Stimulated activated CD8-positive, alpha-beta memory T cell treated with anti-CD3 and anti-CD28 coated beads, Interleukin-12 subunit alpha, Interleukin-12 subunit beta, amount 100 ng/mL, for 1 hour (primary cell): ENCODE results near the gene WNT4.

Source experiments
- DNase-seq: peaks from one replicate; pipeline ENCODE4 v3.0.0-alpha.2; 2020; ENCODE audit warnings: low read depth

The WNT4 gene

DNA sequence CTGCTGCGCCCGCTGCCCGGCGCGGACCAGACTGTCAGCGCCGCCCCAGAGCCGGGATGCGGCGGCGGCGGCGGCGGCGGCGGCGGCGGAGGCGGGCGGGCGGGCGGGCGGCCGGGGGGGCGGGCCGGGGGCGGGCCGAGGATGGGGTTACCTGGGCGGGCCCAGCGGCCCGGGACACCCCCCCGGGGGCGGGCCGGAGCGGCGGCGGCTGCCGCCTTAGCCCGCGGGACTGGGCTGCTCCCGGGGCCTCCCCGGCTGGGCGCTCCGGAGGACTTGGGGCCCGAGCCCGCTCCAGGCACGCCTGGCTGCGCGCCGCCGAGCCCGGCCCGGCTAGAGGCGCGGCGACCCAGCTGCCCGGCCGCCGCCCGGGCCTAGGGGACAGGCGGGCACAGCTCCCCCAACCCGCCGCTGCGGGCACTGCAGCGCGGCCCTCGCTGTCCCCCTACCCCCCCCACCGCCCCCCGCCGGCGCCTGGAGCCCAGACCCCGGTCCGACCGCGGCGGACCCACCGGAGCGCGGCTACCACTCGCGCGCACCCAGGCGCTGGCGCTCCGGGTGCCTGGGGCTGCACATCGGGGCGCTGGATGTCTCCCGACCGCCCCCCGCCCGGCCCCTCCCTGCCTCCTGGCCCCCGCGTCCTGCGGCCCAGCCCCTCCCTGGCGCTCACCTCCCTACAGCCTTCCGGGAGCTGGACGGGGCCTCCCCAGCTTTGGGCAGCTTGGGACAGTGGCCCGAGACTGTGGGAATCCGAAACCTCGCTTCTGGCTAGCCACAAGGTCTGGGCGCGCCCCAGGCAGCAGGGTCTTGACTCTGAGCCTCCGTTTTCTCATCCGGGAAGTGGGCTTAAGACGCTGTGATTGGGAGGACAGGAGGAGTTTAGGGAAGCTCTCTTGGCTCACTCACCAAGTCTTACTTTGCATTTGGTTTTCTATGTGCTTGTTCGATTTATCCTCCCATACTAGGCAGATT lies at the start of gene WNT4:
Gene WNT4, minus strand, starts transcription at position 33 of the 969 bp plus-strand sequence. CDS start 175 bp downstream, outside the sequence.
- no peak for DNase-seq

DNA sequence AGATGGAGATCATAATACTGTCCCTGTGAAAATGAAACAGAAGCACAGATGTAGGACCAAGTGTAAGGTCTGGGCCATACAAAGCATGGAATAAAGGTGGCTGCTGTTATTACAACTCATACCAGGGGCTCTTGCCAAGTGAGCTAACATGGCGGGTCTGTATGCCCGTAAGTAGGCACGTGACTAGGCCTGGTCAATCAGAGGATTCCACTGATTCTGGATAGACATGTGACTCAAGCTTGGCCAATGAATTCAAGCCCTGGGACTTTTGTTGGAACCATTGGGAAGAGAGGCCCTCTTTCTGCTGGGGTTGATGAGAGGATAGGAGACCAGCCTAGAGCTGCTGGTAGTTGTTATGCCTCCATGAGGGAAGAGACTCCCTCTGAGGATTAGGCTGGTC lies 47.8 kb upstream of the WNT4 start:
- DNase-seq = no peak

DNA sequence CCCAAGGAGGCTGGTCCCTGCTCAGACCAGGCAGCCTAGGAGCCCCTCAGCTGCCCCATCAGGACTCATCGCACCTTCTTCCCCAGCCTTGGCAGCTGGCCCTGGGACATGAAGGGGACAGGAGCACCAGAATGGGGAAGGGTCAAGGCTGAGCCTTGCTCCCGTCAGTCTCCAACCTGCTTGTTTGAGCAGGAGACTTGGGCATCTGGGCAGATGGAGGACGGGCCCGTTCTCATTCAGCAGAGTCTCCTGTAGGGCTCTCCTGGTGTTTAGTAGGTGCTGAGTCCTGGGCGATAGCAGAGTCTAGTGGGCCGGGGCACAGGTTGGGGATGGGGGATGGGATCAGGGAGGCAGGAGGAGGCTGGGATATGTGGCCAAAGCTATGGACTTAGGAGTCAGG lies 47.4 kb upstream of the WNT4 start:
- no peak for DNase-seq

DNA sequence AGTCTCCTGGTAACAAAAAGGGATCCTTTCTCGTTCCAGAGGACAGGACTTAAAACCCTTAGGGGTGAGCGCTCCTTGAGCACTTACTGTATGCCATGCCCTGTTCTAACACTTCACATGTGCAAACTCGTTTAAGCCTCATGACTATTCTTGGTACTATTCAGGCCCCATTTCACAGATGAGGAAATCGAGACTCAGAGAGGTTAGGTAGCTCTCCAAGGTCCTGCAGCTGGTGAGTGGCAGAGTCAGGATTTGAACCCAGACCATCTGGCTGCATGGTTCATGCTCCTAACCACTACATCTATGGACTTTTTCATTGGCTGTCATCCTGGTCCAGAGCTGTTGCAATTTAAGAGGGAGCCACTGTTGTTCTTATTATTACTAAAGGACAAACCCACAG lies 46.7 kb upstream of the WNT4 start:
- DNase-seq = no peak

DNA sequence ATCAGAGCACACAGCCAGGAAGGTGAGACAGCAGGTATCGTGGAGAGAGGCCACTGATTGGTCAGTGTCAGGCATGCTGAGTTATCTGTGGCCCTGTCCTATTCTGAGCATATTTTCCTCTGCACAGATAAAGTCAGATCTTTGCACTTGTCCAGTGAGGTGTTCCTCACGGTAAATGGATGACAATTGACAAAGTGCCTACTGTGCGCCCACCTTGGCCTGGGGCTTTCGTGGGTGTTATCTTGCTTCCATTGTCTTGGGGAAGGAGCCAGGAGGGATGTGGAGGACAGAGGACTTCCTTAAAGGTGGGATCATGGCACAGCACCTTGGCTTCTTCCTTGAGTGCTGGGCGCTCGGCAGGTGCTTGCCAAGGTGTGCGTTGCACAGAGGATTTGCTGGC lies 46.0 kb upstream of the WNT4 start:
- DNase-seq = no peak

DNA sequence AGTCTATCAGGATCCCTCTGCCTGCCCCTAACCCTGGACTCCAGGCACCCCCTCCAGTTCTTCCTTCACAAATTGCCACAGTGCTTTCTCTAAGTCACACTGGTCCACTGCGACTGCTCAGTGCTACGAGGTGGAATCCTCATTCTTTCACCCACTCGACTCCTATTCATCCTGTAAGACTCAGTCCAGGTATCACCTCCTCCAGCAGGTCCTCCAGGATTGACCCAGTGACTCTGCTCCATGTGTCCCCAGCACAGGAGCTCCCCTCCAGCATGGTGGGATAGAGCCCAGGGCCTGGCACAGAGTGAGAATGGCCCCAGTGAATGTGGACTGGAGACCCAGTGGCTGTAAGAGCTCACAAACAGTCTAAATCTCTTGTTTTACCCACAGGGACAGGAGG lies 45.5 kb upstream of the WNT4 start:
- no peak for DNase-seq

DNA sequence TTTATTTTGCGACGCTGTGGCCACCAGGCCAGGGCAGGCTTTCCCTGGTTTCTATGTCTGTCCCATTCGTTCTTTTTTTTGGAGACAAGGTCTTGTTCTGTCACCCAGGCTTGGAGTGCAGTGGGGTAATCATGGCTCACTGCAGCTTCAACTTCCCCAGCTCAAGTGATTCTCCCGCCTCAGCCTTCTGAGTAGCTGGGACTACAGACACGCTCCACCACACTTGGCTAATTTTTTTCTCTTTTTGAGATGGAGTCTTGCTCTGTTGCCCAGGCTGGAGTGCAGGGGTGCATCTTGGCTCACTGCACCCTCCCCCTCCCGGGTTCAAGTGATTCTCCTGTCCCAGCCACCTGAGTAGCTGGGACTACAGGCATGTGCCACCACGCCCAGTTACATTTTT lies 43.4 kb upstream of the WNT4 start:
- no peak for DNase-seq

DNA sequence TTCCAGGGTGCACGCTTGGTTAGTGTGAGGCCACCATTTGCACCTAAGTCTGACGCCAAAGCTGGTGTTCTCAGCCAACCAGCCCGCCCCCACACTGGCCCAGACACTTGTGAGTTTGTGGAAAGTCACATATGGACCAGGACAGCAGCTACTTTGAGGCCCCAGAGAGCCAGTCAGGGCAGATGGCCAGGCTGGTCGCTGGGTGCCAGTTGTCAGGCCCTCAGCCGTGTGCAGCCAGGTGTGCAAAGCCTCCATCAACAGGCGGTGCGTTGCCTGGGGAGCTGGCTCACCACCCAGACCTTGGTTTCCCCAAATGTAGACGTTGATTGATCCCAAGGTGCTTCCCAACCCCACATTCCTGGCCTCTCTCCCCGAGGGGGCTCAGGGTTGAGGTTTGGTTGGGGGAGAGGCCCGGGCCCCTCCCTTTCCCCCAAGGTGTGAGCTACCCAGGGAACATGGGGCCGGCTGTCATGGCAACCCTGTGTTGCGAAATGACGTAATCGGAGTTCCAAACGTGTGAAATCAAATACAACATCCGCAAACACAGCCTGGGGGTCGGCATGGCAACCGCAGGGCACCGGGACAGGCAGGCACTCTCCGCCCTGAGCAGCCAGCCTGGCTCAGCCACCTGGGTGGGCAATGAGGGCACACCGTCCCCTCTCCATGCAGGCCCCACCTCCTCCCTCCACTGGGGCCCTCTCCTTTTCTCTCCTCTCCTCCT lies 42.2 kb upstream of the WNT4 start:
- DNase-seq = no peak

DNA sequence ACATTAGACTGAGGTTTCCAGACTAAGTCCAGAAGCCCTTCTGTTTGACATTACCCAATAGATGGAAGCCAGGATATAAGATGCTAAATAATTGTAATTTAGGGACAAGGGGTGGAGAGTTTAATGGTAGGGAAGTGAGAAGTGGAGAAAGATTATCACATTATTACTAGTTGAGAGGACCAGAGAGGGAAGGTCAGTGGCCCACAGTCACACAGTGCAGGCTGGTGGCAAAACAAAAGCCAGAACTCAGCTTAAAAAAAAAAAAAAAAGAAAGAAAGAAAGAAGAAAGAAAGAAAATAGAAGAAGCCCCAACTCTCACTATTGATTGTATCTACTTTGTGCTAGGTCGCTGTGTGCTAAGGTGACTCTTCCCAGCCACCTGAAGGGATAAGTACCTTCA lies 41.6 kb upstream of the WNT4 start:
- no peak for DNase-seq

DNA sequence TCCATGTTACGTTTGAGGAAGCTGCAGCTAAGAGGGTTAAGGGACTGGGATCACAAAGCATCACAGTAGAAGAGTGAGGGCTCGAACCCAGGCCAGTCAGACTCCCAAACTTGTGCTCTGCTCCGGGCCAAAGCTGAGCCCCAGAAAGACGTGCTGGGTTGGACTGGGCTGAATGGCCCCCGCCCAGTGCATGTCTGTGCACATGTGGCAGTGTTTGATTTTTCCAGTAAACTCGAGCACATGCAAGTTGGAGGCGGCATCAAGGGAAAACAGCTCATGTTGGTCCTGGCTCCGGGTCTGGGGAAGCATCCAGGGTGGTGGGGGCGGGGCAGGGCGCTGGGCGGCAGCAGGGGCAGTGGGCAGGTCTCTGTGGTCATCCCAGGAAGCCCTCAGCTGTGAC lies 39.8 kb upstream of the WNT4 start:
- DNase-seq = no peak

DNA sequence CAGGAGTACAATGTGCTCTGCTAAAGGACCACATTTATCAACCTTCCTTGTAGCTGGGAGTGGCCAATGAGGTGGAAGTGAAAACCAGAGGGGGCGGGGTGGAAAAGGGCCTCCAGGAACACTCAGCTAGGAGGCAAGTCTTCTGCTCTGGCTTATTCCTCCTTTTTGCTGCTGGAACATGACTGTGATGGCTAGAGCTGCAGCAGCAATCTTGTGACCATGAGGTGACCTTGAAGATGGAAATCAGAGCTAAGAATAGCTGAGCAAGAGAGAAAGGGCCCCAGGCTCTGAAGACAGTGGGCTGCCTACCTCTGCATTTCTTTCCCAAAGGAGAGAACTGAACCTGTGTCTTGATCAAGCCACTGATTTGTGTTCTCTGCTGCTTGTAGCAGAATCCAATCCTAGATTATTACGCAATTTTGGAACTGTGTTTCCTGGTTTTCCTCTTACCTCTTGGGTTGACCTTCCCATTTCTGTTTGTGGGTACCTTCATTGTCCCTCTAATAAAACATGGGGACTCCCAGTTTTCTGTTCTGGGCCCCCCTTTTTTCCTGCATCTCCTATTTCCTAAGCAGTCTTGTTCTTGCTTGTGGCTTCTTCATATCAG lies 36.4 kb upstream of the WNT4 start:
- no peak for DNase-seq

DNA sequence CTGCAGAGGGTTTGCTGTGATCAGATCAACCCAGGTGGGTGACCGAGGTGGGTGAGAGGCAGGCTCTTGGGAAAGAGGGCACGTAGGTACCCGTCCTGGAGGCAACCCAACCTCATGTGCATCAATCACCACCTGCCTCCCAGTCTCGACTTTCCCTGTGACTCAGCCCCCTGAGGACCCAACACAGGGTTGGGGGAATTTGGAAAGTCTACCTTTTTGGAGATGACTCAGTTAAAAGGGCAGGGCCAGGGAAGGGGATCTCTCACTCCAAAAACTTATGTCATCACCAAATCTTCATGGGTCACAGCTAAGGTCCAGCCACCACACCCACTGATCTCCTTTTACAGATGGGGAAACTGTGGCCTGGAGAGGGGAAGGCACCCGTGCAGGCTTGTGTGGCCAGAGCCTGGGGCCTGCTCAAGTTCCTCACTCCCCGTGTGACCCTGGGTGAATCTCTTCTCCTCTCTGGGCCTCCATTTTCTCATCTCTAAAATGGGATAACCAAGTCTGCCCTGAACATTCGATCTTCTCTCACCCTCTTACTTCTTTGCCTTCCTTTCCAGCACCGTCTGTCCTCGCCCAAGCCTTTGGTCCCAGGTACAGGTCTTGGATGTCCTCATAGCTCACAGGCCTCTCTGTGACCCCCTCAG lies 34.6 kb upstream of the WNT4 start:
- DNase-seq = no peak

DNA sequence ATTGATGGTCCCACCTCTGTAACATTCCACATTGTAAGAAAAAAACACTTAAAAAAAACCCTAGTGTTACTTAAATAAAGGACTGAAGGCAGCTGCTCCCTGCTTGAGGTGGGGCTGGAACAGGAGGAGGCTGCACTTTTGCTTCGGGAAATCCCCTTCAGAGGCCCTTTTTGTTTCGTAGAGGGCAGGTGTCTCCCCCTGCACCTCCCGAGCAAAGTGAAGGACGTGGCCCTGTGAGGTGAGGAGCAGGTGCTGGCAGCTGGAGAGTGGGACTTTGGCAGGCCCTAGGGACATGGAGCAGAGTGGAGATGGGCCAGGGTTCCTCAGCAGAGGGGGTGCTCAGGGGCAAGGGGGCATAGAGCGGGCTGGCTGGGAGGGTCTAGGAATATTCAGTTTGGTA lies 33.4 kb upstream of the WNT4 start:
- no peak for DNase-seq

DNA sequence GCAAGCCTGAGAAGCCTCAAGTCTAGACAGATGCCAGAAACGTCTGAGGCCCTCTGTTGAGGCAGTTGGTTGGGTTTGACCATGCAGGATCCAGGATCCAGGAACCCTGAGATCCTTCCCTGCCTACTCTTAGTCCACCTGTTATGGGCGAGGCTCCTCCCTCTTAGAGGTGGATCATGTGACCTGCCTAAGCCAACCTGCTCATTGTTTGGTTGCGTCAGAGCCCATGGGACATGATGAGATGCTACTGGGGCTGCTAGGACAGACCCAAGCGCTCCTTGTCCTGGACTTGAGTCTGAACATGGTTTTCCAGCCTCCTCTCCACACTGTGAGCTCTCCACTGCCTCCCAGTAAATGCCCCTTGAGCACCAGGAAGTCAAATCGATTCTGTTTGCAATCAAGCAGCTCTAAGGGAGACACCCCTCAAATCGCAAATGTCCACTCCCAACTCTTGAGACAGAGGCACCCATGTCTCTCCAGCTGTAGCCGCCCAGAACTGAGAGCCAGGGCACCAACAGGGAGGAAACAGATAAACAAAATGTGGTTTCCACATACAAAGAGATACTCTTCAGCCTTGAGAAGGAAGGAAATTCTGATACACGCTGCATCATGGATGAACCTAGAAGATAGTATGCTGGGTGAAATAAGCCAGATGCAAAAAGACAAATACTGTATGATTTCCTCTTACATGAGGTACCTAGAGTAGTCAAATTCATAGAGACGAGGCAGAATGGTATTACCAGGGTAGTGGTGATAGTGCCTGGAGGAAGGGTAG lies 31.7 kb upstream of the WNT4 start:
- no peak for DNase-seq

DNA sequence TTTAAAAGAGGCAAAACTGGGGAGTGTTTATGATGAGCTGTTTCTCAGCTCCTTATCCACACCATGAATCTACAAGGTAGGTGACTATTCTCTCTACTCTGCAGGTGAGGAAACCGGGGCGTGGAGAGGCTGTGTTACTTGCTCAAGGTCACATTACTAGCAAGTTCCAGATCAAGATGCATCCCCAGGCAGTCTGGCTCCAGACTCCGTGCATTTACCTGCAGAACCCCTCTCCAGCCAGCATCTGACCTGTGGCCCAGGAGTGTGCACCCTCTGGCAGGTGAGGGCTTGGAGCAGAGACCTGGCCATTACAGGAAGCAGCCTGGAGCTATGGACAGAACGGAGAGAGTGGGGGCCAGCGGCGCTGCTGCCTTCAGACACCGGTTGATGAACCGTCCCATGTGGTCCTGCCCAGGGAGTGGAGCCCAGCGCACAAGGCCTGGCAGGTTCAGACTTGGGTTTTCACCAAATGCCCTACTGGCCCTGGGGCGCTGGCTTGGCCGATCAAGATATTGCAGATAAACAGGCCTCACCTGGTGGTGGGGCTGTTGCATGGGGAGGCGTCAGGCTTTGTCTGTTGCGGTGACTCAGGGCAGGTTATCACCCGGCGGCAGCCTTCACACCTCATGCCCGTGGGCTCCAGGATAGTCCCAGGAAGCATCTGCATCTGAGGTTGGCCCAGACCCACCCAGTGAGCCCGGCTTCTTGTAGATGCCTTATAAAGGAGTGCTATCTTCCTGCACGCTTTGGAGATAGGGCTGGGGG lies 29.2 kb upstream of the WNT4 start:
- DNase-seq = no peak

DNA sequence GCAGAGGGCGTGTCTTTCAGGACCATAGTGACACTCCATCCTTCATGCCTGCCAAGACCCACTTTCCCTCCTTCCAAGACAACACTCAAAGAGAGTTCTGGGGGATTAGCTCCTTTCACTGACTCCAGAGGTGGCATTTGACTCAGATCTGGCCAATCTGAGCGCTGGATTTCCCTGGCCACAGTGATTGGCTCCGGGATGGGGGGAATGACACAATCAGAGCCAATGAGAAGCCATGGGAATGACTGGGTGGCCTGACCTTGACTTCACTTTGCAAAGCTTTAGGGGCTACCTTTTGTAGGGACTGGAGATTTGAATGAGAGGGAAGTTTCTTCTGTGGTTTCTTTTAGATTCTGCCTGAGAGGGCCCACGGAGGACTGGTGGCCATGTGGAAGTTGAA lies 26.9 kb upstream of the WNT4 start:
- DNase-seq = no peak

DNA sequence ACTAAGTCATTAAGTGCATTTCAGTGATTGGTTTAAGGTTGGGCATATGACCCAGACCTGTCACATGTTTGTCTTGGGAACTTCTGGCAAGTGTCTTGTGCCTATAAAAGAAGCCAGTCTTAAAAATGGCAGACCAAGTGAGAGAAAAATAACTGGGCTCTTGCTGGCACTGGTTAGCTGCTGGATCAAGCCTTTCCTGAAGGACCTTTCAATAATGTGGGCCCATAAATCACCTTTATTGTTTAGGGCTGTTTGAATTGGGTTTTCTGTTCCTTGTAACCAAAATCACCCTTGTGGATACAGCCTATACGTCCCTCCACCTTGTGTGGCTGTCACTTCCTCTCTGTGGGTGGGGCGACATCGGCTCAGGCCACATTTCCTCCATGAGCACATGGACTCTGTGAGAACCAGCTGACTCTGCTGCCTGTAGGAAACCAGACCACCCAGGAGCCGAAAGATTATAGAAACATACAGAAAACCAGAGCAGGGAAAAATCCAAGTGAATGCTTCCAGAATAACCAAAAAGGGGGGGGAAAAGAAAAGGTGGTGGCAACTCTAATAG lies 25.6 kb upstream of the WNT4 start:
- no peak for DNase-seq

DNA sequence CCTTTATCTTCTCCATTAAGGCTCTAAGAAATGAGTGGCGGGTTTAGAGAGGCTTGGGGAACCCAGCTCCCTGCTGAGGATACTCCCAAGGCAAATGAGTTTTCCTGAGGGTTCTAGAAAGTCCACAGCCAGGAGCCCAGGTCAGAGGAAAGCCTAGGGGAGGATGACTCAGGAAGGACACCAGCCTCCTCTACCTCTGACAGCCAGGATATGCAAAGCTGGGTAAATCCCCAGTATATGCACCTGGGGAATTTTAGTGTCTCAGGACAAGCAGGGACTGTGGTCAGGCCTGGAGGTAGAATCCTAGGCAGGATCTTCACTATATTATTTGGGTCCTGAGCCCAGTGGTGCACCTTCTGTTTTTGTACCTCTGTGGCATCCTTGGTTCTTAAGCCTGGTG lies 23.5 kb upstream of the WNT4 start:
- no peak for DNase-seq

DNA sequence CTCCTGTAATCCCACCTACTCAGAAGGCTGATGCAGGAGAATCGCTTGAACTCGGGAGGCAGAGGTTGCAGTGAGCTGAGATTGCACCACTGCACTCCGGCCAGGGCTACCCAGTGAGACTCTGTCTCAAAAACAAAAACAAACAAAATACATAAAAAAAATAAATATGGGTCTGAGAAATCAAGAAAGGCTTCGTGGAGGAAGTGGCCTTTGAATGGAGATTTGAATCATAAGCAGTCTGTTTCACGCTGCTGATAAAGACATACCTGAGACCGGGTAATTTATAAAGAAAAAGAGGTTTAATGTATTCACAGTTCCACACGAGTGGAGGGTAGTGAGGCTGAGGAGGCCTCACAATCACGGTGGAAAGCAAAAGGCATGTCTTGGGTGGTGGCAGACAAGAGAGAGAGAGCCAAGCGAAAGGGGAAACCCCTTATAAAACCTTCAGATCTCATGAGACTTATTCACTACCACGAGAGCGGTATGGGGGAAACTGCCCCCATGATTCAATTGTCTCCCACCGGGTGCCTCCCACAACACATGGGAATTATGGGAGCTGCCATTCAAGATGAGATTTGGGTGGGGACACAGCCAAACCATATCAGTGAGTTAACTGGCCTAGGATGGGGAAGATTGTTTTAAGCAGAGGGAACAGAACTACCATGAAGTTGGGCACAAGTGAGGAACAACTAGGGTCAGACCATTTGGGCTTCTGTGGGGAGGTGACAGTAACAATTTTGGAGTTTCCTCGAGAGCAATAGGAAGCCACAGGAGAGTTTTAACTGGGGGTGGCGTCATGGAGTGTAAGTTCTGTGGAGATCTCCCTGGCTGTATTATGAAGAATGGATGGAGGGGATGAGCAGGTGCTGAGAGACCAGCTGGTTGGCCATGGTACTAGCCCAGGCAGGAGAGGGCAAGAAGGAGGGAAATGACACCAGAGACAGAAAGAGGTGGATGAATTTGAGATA lies 22.2 kb upstream of the WNT4 start:
- DNase-seq = no peak
